K562 (cell line): ENCODE data around the gene SLC44A2. TPM values are rescaled to one million over a fixed set of nuclear protein-coding genes. Genes with fewer than 3 reads are reported as not detected.
"Not testable (repeated sequence)": the region's sequence is repeated elsewhere in the genome, so short reads cannot be mapped to it uniquely, and the experiment has no call there.

ENCODE experiments used
- ATAC-seq: fragments of 200-7000 bp; cut with Tn5 transposase; 3 replicates; pipeline ENCODE4 v1.9.1; 2020; ENCODE audit warnings: moderate library complexity
- BruUV-seq: library from RNA; stranded (reverse); fragments of 400-500 nt; replicated peaks from 2 replicates; lab custom pipeline; 2021; lab: Mats Ljungman, UMichigan
- CTCF ChIA-PET: fragments of 300-600 bp; formaldehyde crosslinking; extraction: SDS; loops from one replicate; lab custom pipeline; 2021; ENCODE audit warnings: low intra/inter-chr PET ratio; lab: Yijun Ruan, JAX
- POLR2A ChIA-PET: fragments of 300-600, 350-650 bp; sonication (Branson Sonifier 250); formaldehyde crosslinking; extraction: SDS; loops from one replicate; lab custom pipeline; 2021; ENCODE audit warnings: antibody characterized with exemption, inconsistent platforms; lab: Yijun Ruan, JAX
- DNase-seq, 4 experiments: peaks; one replicate each; pipeline versions ENCODE4 v3.0.0 to v3.0.0-alpha.2; 2011 to 2018; ENCODE audit warnings: low spot score in 3 of 4, mixed read lengths in 3 of 4; ENCODE audit errors: extremely low read depth in 1 of 4
- FAIRE-seq: peaks from 2 replicates; lab custom pipeline; 2011; peaks lifted over from hg19 to GRCh38; lab: Jason Lieb, UNC
- H2AFZ ChIP-seq: 2 replicates; pipeline ENCODE4 v1.6.0; 2011; ENCODE audit warnings: low read depth, low read length, control low read depth, inconsistent platforms
- H3K27ac ChIP-seq: fragments of 200-600 bp; 3 replicates; pipeline ENCODE4 v1.8.0; 2011; ENCODE audit warnings: low read depth, mild to moderate bottlenecking, control low read depth, inconsistent platforms, low read length, moderate library complexity, mixed read lengths; ENCODE audit errors: extremely low read depth
- H3K27me3 ChIP-seq, 2 experiments: fragments of 300-600 bp in 1 of 2; 2 replicates in 1 of 2; 3 replicates in 1 of 2; pipeline versions ENCODE4 v1.6.0 to v1.8.0; 2011; ENCODE audit warnings: inconsistent platforms in 2 of 2, low read length in 2 of 2, mild to moderate bottlenecking in 1 of 2, mixed read lengths in 1 of 2, moderate library complexity in 1 of 2; ENCODE audit not compliant: control insufficient read depth in 2 of 2, insufficient read depth in 2 of 2
- H3K36me3 ChIP-seq: fragments of 300-600 bp; 3 replicates; pipeline ENCODE4 v1.8.0; 2011; ENCODE audit warnings: mild to moderate bottlenecking, low read length, inconsistent platforms; ENCODE audit not compliant: control insufficient read depth, insufficient read depth
- H3K4me1 ChIP-seq, 2 experiments: fragments of 200-600 bp in 1 of 2; replicated peaks in 1 of 2; 2 replicates in 1 of 2; 3 replicates in 1 of 2; pipeline versions ENCODE4 v1.5.1 to v1.8.0; 2011; ENCODE audit warnings: inconsistent platforms in 2 of 2, low read length in 2 of 2, mild to moderate bottlenecking in 1 of 2, mixed read lengths in 1 of 2, moderate library complexity in 1 of 2; ENCODE audit not compliant: control insufficient read depth in 2 of 2, insufficient read depth in 2 of 2
- H3K4me2 ChIP-seq: 2 replicates; pipeline ENCODE4 v1.6.1; 2011; ENCODE audit warnings: low read length, control low read depth, inconsistent platforms, mixed read lengths; ENCODE audit not compliant: insufficient read depth
- H3K4me3 ChIP-seq: fragments of 200-600 bp; sonication (generic), shearing (Covaris generic); 2 replicates; pipeline ENCODE4 v1.5.1; 2016; ENCODE audit warnings: control low read depth, inconsistent platforms
- H3K79me2 ChIP-seq: fragments of 200-600 bp; 3 replicates; pipeline ENCODE4 v1.8.0; 2011; ENCODE audit warnings: low read length, inconsistent platforms; ENCODE audit not compliant: control insufficient read depth, insufficient read depth
- H3K9ac ChIP-seq, 2 experiments: 2 replicates each; pipeline versions ENCODE4 v1.6.0 to v1.6.1; 2011; ENCODE audit warnings: low read depth in 2 of 2, low read length in 2 of 2, control low read depth in 1 of 2, inconsistent platforms in 1 of 2, mild to moderate bottlenecking in 1 of 2, mixed read lengths in 1 of 2; ENCODE audit not compliant: insufficient read depth in 1 of 2
- H3K9me1 ChIP-seq: one replicate; pipeline ENCODE4 v1.6.0; 2011; ENCODE audit warnings: inconsistent platforms, mild to moderate bottlenecking, low read length, moderate library complexity; ENCODE audit not compliant: control insufficient read depth, insufficient read depth
- H3K9me3 ChIP-seq: replicated peaks from 2 replicates; pipeline ENCODE4 v1.5.1; 2011; ENCODE audit warnings: low read depth, low read length, inconsistent platforms; ENCODE audit not compliant: control insufficient read depth, insufficient read depth
- H4K20me1 ChIP-seq: replicated peaks from 2 replicates; pipeline ENCODE4 v1.6.1; 2011; ENCODE audit warnings: low read length, inconsistent platforms, mixed read lengths; ENCODE audit not compliant: control insufficient read depth, insufficient read depth
- POLR2G ChIP-seq: fragments of 200-400 bp; formaldehyde crosslinking; IDR thresholded peaks from 2 replicates; pipeline ENCODE4 v1.6.1; 2017; ENCODE audit warnings: low read depth, mild to moderate bottlenecking, antibody characterized with exemption, low read length, moderate library complexity
- WGBS: fragments of 100-300 bp; shearing (Covaris generic); methylation state at CpG from one replicate; pipeline ENCODE4 v1.1.6; 2016; ENCODE audit warnings: low coverage, mixed read lengths; ENCODE audit not compliant: insufficient coverage; ENCODE audit errors: missing lambda C conversion rate; 5-methylcytosine and 5-hydroxymethylcytosine counted together
- in situ Hi-C: fragments of 300-500 bp; cut with MboI; formaldehyde crosslinking; loops from 4 replicates; pipeline ENCODE4 v1.15.0; 2018; ENCODE audit warnings: inconsistent platforms, mixed read lengths
- intact Hi-C: fragments of 100-400 bp; cut with micrococcal nuclease; formaldehyde crosslinking; loops from 2 replicates; pipeline ENCODE4 v1.14.2; 2022
- polyA plus RNA-seq, 8 experiments: library from polyadenylated mRNA; depleted of rRNA in 4 of 8; stranded (reverse) in 5 of 8; unstranded in 3 of 8; fragments of >200 nt; fragmentation: Nextera tagmentation in 2 of 8; fragmentation: Illumina TruSeq in 1 of 8; extraction: Ambion mirVana in 2 of 8; extraction: Trizol in 1 of 8; gene quantifications; 2 replicates each; pipeline versions ENCODE4 v1.2.1 to v1.2.3, GENCODE V29; 2011 to 2014; ENCODE audit warnings: inconsistent platforms in 1 of 8, missing spikeins in 1 of 8
- total RNA-seq, 7 experiments: library from RNA; depleted of rRNA in 6 of 7; stranded (reverse); fragments of >200 nt in 6 of 7; fragmentation: Illumina TruSeq in 2 of 7; extraction: Trizol in 2 of 7; gene quantifications; 2 replicates each; pipeline versions ENCODE4 v1.2.1 to v1.2.3, GENCODE V29; 2011 to 2021; ENCODE audit warnings: low replicate concordance in 1 of 7
- TF ChIP-seq, protein P1 (sequence below): fragments of 450-650 bp; IDR thresholded peaks from 2 replicates; pipeline ENCODE4 v1.6.1; 2017; ENCODE audit warnings: antibody characterized with exemption, mild to moderate bottlenecking

The SLC44A2 gene
- total and polyA plus RNA-seq, 9 of the 15 experiments (the other 6 are each of a cell fraction or from before 2014, with no cell fraction given) = 1.1 to 34.2 (median 8.1) TPM

- WGBS = 90% methylated on average over 8 of the region's 8 CpGs
- intact Hi-C loops, H3K9me3 ChIP-seq, H2AFZ ChIP-seq, H3K4me1 ChIP-seq, DNase-seq, H3K9me1 ChIP-seq, BruUV-seq, CTCF ChIA-PET, H3K27me3 ChIP-seq, FAIRE-seq, in situ Hi-C loops, ATAC-seq, H3K4me3 ChIP-seq, H3K9ac ChIP-seq, H3K27ac ChIP-seq, H3K4me2 ChIP-seq: not testable (repeated sequence)
- POLR2A ChIA-PET = interaction anchor here (0.6 to 1.5 kb wide), 2 partner anchors 9 to 304 kb away, joined by 4 to 6 read pairs; no protein-coding TSS in a partner anchor
- Histone ChIP-seq H3K79me2 (peaks cover 76% of the 10 kb centered on the region), H3K36me3 (peaks cover 93% of the 10 kb centered on the region), H4K20me1 (peaks cover 15% of the 10 kb centered on the region; the same call in 1 of the 2 replicates)
These were observed 49.9 kb downstream of the SLC44A2 start for GRCh38 chr19:10675214-10675613.

DNA sequence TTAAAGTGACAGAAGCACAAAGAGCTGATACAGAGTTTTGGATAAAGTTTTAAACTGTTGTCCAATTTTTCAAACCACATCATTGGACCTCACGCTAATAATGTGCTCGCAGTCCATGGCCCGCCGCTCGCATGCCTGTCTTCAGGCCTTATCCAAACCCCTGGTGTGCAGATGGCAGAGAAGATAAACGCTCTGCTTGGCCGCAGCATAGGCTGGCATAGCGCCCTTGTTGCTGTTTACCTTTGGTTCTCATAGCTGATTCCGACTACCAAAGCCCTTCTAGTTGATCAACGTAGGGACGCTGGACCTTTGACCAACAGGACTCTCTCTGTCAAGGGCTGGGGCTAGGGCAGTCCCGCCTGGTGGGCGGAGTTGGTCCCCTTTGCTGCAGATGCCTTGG is 52.4 kb downstream of the SLC44A2 start:
- H3K4me1 ChIP-seq = no peaks in the 10 kb centered on the region; a peak in 1 of 5 replicates
- H3K9me3 ChIP-seq = no peaks in the 10 kb centered on the region
- in situ Hi-C loops = no loop called here
- no peak overlapping the region for H3K27ac ChIP-seq
- H2AFZ ChIP-seq = no peak overlapping the region
- H3K9ac ChIP-seq = peak overlapping the region in 1 of 2 experiments; percentile 15; a peak in 1 of 4 replicates
- no peaks in the 10 kb centered on the region for H3K9me1 ChIP-seq
- intact Hi-C loops = no loop called here
- DNase-seq = no peak
- 94% methylated on average over 13 of the region's 13 CpGs for WGBS
- BruUV-seq = no TSS peak
- no peak overlapping the region for H3K4me3 ChIP-seq
- H3K4me2 ChIP-seq = no peak overlapping the region
- H3K36me3 ChIP-seq = peaks cover 96% of the 10 kb centered on the region
- peaks cover 7% of the 10 kb centered on the region; the same call in 1 of the 2 replicates for H4K20me1 ChIP-seq
- ChIA-PET CTCF (no interaction called here), POLR2A (interaction anchor here (1.1 to 1.6 kb wide), 2 partner anchors 10 to 28 kb away, joined by 3 to 6 read pairs; no protein-coding TSS in a partner anchor)
- no peak for ATAC-seq
- no peak for FAIRE-seq
- peaks cover 58% of the 10 kb centered on the region for H3K79me2 ChIP-seq
- H3K27me3 ChIP-seq = no peaks in the 10 kb centered on the region
- TF ChIP-seq, protein P1, sequence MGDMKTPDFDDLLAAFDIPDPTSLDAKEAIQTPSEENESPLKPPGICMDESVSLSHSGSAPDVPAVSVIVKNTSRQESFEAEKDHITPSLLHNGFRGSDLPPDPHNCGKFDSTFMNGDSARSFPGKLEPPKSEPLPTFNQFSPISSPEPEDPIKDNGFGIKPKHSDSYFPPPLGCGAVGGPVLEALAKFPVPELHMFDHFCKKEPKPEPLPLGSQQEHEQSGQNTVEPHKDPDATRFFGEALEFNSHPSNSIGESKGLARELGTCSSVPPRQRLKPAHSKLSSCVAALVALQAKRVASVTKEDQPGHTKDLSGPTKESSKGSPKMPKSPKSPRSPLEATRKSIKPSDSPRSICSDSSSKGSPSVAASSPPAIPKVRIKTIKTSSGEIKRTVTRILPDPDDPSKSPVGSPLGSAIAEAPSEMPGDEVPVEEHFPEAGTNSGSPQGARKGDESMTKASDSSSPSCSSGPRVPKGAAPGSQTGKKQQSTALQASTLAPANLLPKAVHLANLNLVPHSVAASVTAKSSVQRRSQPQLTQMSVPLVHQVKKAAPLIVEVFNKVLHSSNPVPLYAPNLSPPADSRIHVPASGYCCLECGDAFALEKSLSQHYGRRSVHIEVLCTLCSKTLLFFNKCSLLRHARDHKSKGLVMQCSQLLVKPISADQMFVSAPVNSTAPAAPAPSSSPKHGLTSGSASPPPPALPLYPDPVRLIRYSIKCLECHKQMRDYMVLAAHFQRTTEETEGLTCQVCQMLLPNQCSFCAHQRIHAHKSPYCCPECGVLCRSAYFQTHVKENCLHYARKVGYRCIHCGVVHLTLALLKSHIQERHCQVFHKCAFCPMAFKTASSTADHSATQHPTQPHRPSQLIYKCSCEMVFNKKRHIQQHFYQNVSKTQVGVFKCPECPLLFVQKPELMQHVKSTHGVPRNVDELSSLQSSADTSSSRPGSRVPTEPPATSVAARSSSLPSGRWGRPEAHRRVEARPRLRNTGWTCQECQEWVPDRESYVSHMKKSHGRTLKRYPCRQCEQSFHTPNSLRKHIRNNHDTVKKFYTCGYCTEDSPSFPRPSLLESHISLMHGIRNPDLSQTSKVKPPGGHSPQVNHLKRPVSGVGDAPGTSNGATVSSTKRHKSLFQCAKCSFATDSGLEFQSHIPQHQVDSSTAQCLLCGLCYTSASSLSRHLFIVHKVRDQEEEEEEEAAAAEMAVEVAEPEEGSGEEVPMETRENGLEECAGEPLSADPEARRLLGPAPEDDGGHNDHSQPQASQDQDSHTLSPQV = no peak
- 0 out of 2 replicates have a peak, but pooled peaks have one; percentile 22 for TF ChIP-seq POLR2G
